ENCODE measurements around the gene KLF9. TPM values are rescaled to one million over a fixed set of nuclear protein-coding genes. Genes with fewer than 3 reads are reported as not detected.

The KLF9 gene
- total RNA-seq, 1 experiment from 2014 or later: 0.44 TPM

GRCh38 chr9:70413464-70413798, 1.0 kb downstream of the KLF9 start:
- TF ChIP-seq CTCF (conservative IDR thresholded peaks at IDR 0.05; ENCODE audit: low read depth, low read length) (no peak), EZH2phosphoT487 (IDR thresholded peaks at IDR 0.05; ENCODE audit: borderline replicate concordance, low read length) (no peak), EZH2 (IDR thresholded peaks at IDR 0.05; ENCODE audit: low read length, unreplicated experiment) (no peak)
- Histone ChIP-seq H3K4me3 (ENCODE audit: low read length) (peak overlapping the region; percentile 63), H3K9me3 (ENCODE audit: low read length) (no peaks in the 10 kb centered on the region), H3F3A (ENCODE audit: low read length, unreplicated experiment) (no peaks in the 10 kb centered on the region), H3K4me1 (ENCODE audit: insufficient read depth, low read length) (peaks cover 11% of the 10 kb centered on the region), H2AFZ (ENCODE audit: low read length) (peak overlapping the region; percentile 77), H3K79me2 (ENCODE audit: low read length) (no peaks in the 10 kb centered on the region), H3K9ac (ENCODE audit: low read length) (no peak overlapping the region), H3K4me2 (ENCODE audit: low read length) (peak overlapping the region; percentile 80), H3K27me3 (ENCODE audit: low read length) (peaks cover 47% of the 10 kb centered on the region), H3K9me2 (replicated peaks; ENCODE audit: low read length) (no peaks in the 10 kb centered on the region), H4K20me1 (ENCODE audit: low read length) (no peaks in the 10 kb centered on the region), H3K27ac (ENCODE audit: low read length) (no peak overlapping the region), H3K36me3 (ENCODE audit: low read depth, low read length) (no peaks in the 10 kb centered on the region)
- intact Hi-C loops (cut with micrococcal nuclease): no loop called here
- POLR2A ChIA-PET (ENCODE audit: unreplicated experiment): no interaction called here
- no peak for ATAC-seq
- CTCF ChIA-PET: no interaction called here
- no peak for DNase-seq
- no TSS peak for BruUV-seq (replicated peaks)

- no peak overlapping the region for H3K27ac ChIP-seq (ENCODE audit: low read length)
- H3K4me3 ChIP-seq (ENCODE audit: low read length): peak overlapping the region; percentile 59
- no peak overlapping the region for H3K9ac ChIP-seq (ENCODE audit: low read length)
- H3K4me2 ChIP-seq (ENCODE audit: low read length): peak overlapping the region; percentile 78
- ATAC-seq (peak; percentile 16), DNase-seq (peak; percentile 10)
- intact Hi-C loops (cut with micrococcal nuclease): no loop called here
- H2AFZ ChIP-seq (ENCODE audit: low read length): peak overlapping the region; percentile 50; the same call in 1 of the 2 replicates
- H3K4me1 ChIP-seq (ENCODE audit: insufficient read depth, low read length): peaks cover 6% of the 10 kb centered on the region; the same call in 1 of the 2 replicates
- no peaks in the 10 kb centered on the region for H3K79me2 ChIP-seq (ENCODE audit: low read length)
- TF ChIP-seq CTCF (conservative IDR thresholded peaks at IDR 0.05; ENCODE audit: low read depth, low read length): no peak
- TF ChIP-seq EZH2phosphoT487 (IDR thresholded peaks at IDR 0.05; ENCODE audit: borderline replicate concordance, low read length): peak; percentile 47; the same call in 1 of the 2 replicates
- TF ChIP-seq EZH2 (IDR thresholded peaks at IDR 0.05; ENCODE audit: low read length, unreplicated experiment): peak; percentile 59
- no peaks in the 10 kb centered on the region for H3K9me2 ChIP-seq (replicated peaks; ENCODE audit: low read length)
- no peaks in the 10 kb centered on the region for H3K9me3 ChIP-seq (ENCODE audit: low read length)
- H4K20me1 ChIP-seq (ENCODE audit: low read length): no peaks in the 10 kb centered on the region
- CTCF ChIA-PET: no interaction called here
- no TSS peak for BruUV-seq (replicated peaks)
- no peaks in the 10 kb centered on the region for H3K36me3 ChIP-seq (ENCODE audit: low read depth, low read length)
- no peaks in the 10 kb centered on the region for H3F3A ChIP-seq (ENCODE audit: low read length, unreplicated experiment)
- POLR2A ChIA-PET (ENCODE audit: unreplicated experiment): no interaction called here
- peaks cover 47% of the 10 kb centered on the region for H3K27me3 ChIP-seq (ENCODE audit: low read length)
Observed at GRCh38 chr9:70412832-70413463, 1.5 kb downstream of the KLF9 start.
